Mesodermal cell (in vitro differentiated cells): ENCODE measurements around the gene IFI6.

ENCODE experiments used
- H3K27ac ChIP-seq: 2 replicates; pipeline ENCODE4 v1.7.0; 2013; ENCODE audit warnings: mild to moderate bottlenecking, low read depth, low read length, moderate library complexity; ENCODE audit not compliant: severe bottlenecking
- H3K36me3 ChIP-seq: 2 replicates; pipeline ENCODE4 v1.7.1; 2013; ENCODE audit warnings: mild to moderate bottlenecking, low read length, moderate library complexity; ENCODE audit not compliant: control insufficient read depth, insufficient read depth
- H3K4me1 ChIP-seq: one replicate; pipeline ENCODE4 v1.7.1; 2013; ENCODE audit warnings: mild to moderate bottlenecking, low read length; ENCODE audit not compliant: insufficient read depth, control insufficient read depth, poor library complexity, severe bottlenecking
- H3K4me3 ChIP-seq: 2 replicates; pipeline ENCODE4 v1.7.0; 2013; ENCODE audit warnings: low read length, control low read depth, mild to moderate bottlenecking; ENCODE audit not compliant: insufficient read depth, poor library complexity, severe bottlenecking; ENCODE audit errors: extremely low read depth
- H3K9me3 ChIP-seq: 2 replicates; pipeline ENCODE4 v1.7.1; 2013; ENCODE audit warnings: mild to moderate bottlenecking, low read length, moderate library complexity; ENCODE audit not compliant: control insufficient read depth
- WGBS, 2 experiments: methylation state at CpG; one replicate each; pipeline ENCODE4 v1.1.5; 2013; ENCODE audit warnings: missing lambda C conversion rate in 2 of 2; ENCODE audit not compliant: insufficient coverage in 2 of 2; 5-methylcytosine and 5-hydroxymethylcytosine counted together

Gene IFI6

GRCh38 chr1:27669876-27670275 is 2.1 kb downstream of the IFI6 start:
- Histone ChIP-seq H3K4me3 (no peak overlapping the region), H3K27ac (no peak overlapping the region)
- 85 to 91% methylated on average over 2 to 4 of the region's 4 CpGs for WGBS, 2 experiments

GRCh38 chr1:27668808-27669723 is 2.9 kb downstream of the IFI6 start:
- Histone ChIP-seq H3K27ac (no peak overlapping the region), H3K9me3 (no peaks in the 10 kb centered on the region), H3K36me3 (no peaks in the 10 kb centered on the region), H3K4me3 (no peak overlapping the region), H3K4me1 (peaks cover 9% of the 10 kb centered on the region)
- 33 to 43% methylated on average over 19 to 22 of the region's 36 CpGs for WGBS, 2 experiments

More at GRCh38 chr1:27669876-27670275, 2.1 kb downstream of the IFI6 start:
- Histone ChIP-seq H3K4me1 (peaks cover 9% of the 10 kb centered on the region), H3K9me3 (no peaks in the 10 kb centered on the region), H3K36me3 (no peaks in the 10 kb centered on the region)

- Histone ChIP-seq H3K9me3 (no peaks in the 10 kb centered on the region), H3K27ac (no peak overlapping the region), H3K4me3 (no peak overlapping the region), H3K4me1 (peaks cover 9% of the 10 kb centered on the region), H3K36me3 (no peaks in the 10 kb centered on the region)
- WGBS, 2 experiments: 90 to 97% methylated on average over 24 to 39 of the region's 42 CpGs
Observed at GRCh38 chr1:27668121-27668807, 3.7 kb downstream of the IFI6 start.

GRCh38 chr1:27666791-27667254 is 5.2 kb downstream of the IFI6 start:
- no peak overlapping the region for H3K4me3 ChIP-seq
- no peaks in the 10 kb centered on the region for H3K9me3 ChIP-seq
- WGBS, 2 experiments: 91% methylated on average over 4 of the region's 6 CpGs; no CpG with 5 or more reads in 1 of the 2 experiments
- peaks cover 14% of the 10 kb centered on the region for H3K4me1 ChIP-seq
- H3K36me3 ChIP-seq: no peaks in the 10 kb centered on the region
- H3K27ac ChIP-seq: no peak overlapping the region

GRCh38 chr1:27666294-27666693 is 5.7 kb downstream of the IFI6 start:
- H3K9me3 ChIP-seq: no peaks in the 10 kb centered on the region
- no peak overlapping the region for H3K4me3 ChIP-seq
- H3K36me3 ChIP-seq: no peaks in the 10 kb centered on the region
- no peak overlapping the region for H3K27ac ChIP-seq
- 84 to 100% methylated on average over 3 of the region's 4 CpGs for WGBS, 2 experiments
- H3K4me1 ChIP-seq: peaks cover 14% of the 10 kb centered on the region

GRCh38 chr1:27665016-27665651 is 6.9 kb downstream of the IFI6 start:
- Histone ChIP-seq H3K27ac (no peak overlapping the region), H3K9me3 (no peaks in the 10 kb centered on the region), H3K36me3 (no peaks in the 10 kb centered on the region), H3K4me3 (no peak overlapping the region), H3K4me1 (peaks cover 14% of the 10 kb centered on the region)
- WGBS, 2 experiments: 86 to 92% methylated on average over 8 of the region's 9 CpGs

GRCh38 chr1:27664291-27664690 is 7.7 kb downstream of the IFI6 start:
- H3K36me3 ChIP-seq: no peaks in the 10 kb centered on the region
- H3K9me3 ChIP-seq: no peaks in the 10 kb centered on the region
- H3K4me1 ChIP-seq: peaks cover 14% of the 10 kb centered on the region
- no peak overlapping the region for H3K27ac ChIP-seq
- WGBS, 2 experiments: 85 to 91% methylated on average over 8 of the region's 8 CpGs
- H3K4me3 ChIP-seq: no peak overlapping the region

- Histone ChIP-seq H3K36me3 (no peaks in the 10 kb centered on the region), H3K4me1 (peaks cover 14% of the 10 kb centered on the region), H3K27ac (peak overlapping the region; percentile 84), H3K9me3 (no peaks in the 10 kb centered on the region), H3K4me3 (no peak overlapping the region)
- WGBS, 2 experiments: 20 to 47% methylated on average over 7 to 8 of the region's 12 CpGs
Observed at GRCh38 chr1:27662707-27663393, 9.1 kb downstream of the IFI6 start.

GRCh38 chr1:27662261-27662660 is 9.7 kb downstream of the IFI6 start:
- no peaks in the 10 kb centered on the region for H3K9me3 ChIP-seq
- peaks cover 14% of the 10 kb centered on the region for H3K4me1 ChIP-seq
- no peak overlapping the region for H3K4me3 ChIP-seq
- peak overlapping the region; percentile 84 for H3K27ac ChIP-seq
- WGBS, 2 experiments: 97 to 100% methylated on average over 3 to 5 of the region's 5 CpGs
- H3K36me3 ChIP-seq: no peaks in the 10 kb centered on the region

GRCh38 chr1:27661412-27662075 is 10.4 kb downstream of the IFI6 start:
- no peak overlapping the region for H3K27ac ChIP-seq
- H3K4me1 ChIP-seq: peaks cover 10% of the 10 kb centered on the region
- no peaks in the 10 kb centered on the region for H3K9me3 ChIP-seq
- WGBS, 2 experiments: 95 to 98% methylated on average over 7 of the region's 8 CpGs
- H3K36me3 ChIP-seq: no peaks in the 10 kb centered on the region
- H3K4me3 ChIP-seq: no peak overlapping the region
